Left lung (tissue), 10 donors: Measurements from ENCODE around the gene AOX1. TPM values are rescaled to one million over a fixed set of nuclear protein-coding genes. Genes with fewer than 3 reads are reported as not detected.

Experiments used
- ATAC-seq: fragments of 200-7000 bp; cut with Tn5 transposase; one replicate; pipeline ENCODE4 v1.9.1; 2020; ENCODE audit warnings: moderate library complexity
- DNase-seq, 4 donors: peaks; one replicate each; pipeline ENCODE4 v3.0.0-alpha.2; 2013 to 2020
- H3K27ac ChIP-seq, 2 donors: fragments of 200-600 bp; sonication (generic) in 1 of 2; one replicate each; pipeline versions ENCODE4 v1.5.0 to v1.8.0; 2020 to 2021
- H3K27me3 ChIP-seq, 2 donors: fragments of 200-600 bp; sonication (generic) in 1 of 2; one replicate each; pipeline versions ENCODE4 v1.5.0 to v1.8.0; 2020 to 2021
- H3K36me3 ChIP-seq, 2 donors: fragments of 200-600 bp; sonication (generic) in 1 of 2; one replicate each; pipeline versions ENCODE4 v1.5.0 to v1.8.0; 2020 to 2021
- H3K4me1 ChIP-seq, 2 donors: fragments of 200-600 bp; one replicate each; pipeline ENCODE4 v1.8.0; 2021
- H3K4me3 ChIP-seq, 2 donors: fragments of 200-600 bp; sonication (generic) in 1 of 2; one replicate each; pipeline versions ENCODE4 v1.5.0 to v1.8.0; 2020 to 2021; ENCODE audit warnings: mild to moderate bottlenecking in 1 of 2
- H3K9me3 ChIP-seq, 2 donors: fragments of 200-600 bp; sonication (generic) in 1 of 2; one replicate each; pipeline versions ENCODE4 v1.5.0 to v1.8.0; 2020 to 2021
- intact Hi-C, 2 donors: fragments of 100-400 bp; cut with DNase I; formaldehyde crosslinking; loops; one replicate each; pipeline versions ENCODE4 v1.11.2 to v1.14.2; 2022
- polyA plus RNA-seq, 6 donors: library from polyadenylated mRNA; unstranded; fragments of 120-200 nt; gene quantifications; one replicate each; pipeline ENCODE4 v1.2.1, GENCODE V29; 2013; ENCODE audit not compliant: insufficient read length in 6 of 6
- total RNA-seq, 2 donors: library from RNA; stranded (reverse); fragmentation: NEBNext Ultra II Directional; extraction: Animal tissue kit (Norgen Biotek cat#: 25700); gene quantifications; one replicate each; pipeline ENCODE4 v1.2.1, GENCODE V29; 2021
- TF ChIP-seq, protein P1 (sequence below), 2 donors: fragments of 200-600 bp; sonication (generic) in 1 of 2; IDR thresholded peaks; one replicate each; pipeline versions ENCODE4 v1.5.0 to v1.8.0; 2021; ENCODE audit warnings: antibody characterized with exemption in 2 of 2
- donor health status: DM: no; HTN: yes; CAD: no.
- donor health status: DM: no; HTN: no; CAD: no.

The AOX1 gene
- total and polyA plus RNA-seq, 8 donors, result 5.4 to 32.4 (median 13.5) TPM

DNA sequence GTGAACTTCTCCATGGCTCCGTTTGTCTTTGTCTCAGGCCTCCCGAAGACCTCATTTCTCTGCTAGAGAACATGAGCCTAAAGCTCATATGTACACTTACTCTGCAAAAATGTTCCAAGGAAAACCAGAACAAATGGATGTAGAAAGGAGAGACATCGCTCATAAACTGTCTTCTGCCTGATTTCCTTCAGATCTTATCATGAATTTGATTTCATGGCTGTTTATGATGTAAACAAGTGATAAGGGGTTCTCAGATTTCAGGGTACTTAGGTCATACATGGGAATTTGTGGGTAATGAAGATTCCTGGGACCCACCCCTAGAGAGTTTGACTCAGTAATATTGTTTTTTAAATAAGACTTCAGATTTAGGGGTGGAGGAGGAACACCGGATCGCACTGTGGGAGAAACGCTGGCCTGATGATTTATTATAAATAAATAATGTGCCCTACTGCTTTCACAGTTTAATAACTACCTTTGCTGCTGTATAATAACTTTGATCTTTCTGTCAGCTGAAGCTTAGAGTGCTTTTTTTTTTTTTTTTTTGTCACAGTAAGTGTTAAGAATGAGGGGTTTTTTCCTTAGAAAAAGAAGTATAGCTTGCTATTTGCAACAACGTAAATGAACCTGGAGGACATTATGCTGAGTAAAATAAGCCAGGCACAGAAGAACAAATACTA, 14.9 kb downstream of the AOX1 start:
- ATAC-seq (no peak), DNase-seq (no peak)
- H3K27ac ChIP-seq, result no peak overlapping the region
- no peaks in the 10 kb centered on the region for H3K27me3 ChIP-seq
- H3K9me3 ChIP-seq, result no peaks in the 10 kb centered on the region
- H3K36me3 ChIP-seq, result no peaks in the 10 kb centered on the region
- no peak overlapping the region for H3K4me3 ChIP-seq
- intact Hi-C loops, result no loop called here
- H3K4me1 ChIP-seq, result no peaks in the 10 kb centered on the region
- TF ChIP-seq, protein P1, sequence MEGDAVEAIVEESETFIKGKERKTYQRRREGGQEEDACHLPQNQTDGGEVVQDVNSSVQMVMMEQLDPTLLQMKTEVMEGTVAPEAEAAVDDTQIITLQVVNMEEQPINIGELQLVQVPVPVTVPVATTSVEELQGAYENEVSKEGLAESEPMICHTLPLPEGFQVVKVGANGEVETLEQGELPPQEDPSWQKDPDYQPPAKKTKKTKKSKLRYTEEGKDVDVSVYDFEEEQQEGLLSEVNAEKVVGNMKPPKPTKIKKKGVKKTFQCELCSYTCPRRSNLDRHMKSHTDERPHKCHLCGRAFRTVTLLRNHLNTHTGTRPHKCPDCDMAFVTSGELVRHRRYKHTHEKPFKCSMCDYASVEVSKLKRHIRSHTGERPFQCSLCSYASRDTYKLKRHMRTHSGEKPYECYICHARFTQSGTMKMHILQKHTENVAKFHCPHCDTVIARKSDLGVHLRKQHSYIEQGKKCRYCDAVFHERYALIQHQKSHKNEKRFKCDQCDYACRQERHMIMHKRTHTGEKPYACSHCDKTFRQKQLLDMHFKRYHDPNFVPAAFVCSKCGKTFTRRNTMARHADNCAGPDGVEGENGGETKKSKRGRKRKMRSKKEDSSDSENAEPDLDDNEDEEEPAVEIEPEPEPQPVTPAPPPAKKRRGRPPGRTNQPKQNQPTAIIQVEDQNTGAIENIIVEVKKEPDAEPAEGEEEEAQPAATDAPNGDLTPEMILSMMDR (IDR thresholded peaks at IDR 0.05), result no peak

GRCh38 chr2:200602584-200602983, 16.8 kb downstream of the AOX1 start:
- intact Hi-C loops, result no loop called here
- ATAC-seq, result no peak
- H3K27ac ChIP-seq, result no peak overlapping the region
- no peaks in the 10 kb centered on the region for H3K36me3 ChIP-seq
- TF ChIP-seq, protein P1 (IDR thresholded peaks at IDR 0.05), result no peak
- H3K4me3 ChIP-seq, result no peak overlapping the region
- H3K4me1 ChIP-seq, result no peaks in the 10 kb centered on the region
- no peaks in the 10 kb centered on the region for H3K9me3 ChIP-seq
- H3K27me3 ChIP-seq, result no peaks in the 10 kb centered on the region
- DNase-seq, result no peak

- no peak for ATAC-seq
- intact Hi-C loops, result no loop called here
- DNase-seq, result no peak
- H3K27me3 ChIP-seq, result no peaks in the 10 kb centered on the region
- H3K4me3 ChIP-seq, result no peak overlapping the region
- no peaks in the 10 kb centered on the region for H3K9me3 ChIP-seq
- no peak overlapping the region for H3K27ac ChIP-seq
- no peaks in the 10 kb centered on the region for H3K36me3 ChIP-seq
- TF ChIP-seq, protein P1 (IDR thresholded peaks at IDR 0.05), result no peak
- no peaks in the 10 kb centered on the region for H3K4me1 ChIP-seq
Measured at GRCh38 chr2:200603972-200604371, 18.2 kb downstream of the AOX1 start.

GRCh38 chr2:200604571-200605255, 18.9 kb downstream of the AOX1 start:
- intact Hi-C loops, result no loop called here
- TF ChIP-seq, protein P1 (IDR thresholded peaks at IDR 0.05), result no peak
- H3K36me3 ChIP-seq, result no peaks in the 10 kb centered on the region
- no peak overlapping the region for H3K27ac ChIP-seq
- H3K4me1 ChIP-seq, result no peaks in the 10 kb centered on the region
- no peaks in the 10 kb centered on the region for H3K27me3 ChIP-seq
- no peak overlapping the region for H3K4me3 ChIP-seq
- ATAC-seq, result no peak
- no peak for DNase-seq
- H3K9me3 ChIP-seq, result no peaks in the 10 kb centered on the region

DNA sequence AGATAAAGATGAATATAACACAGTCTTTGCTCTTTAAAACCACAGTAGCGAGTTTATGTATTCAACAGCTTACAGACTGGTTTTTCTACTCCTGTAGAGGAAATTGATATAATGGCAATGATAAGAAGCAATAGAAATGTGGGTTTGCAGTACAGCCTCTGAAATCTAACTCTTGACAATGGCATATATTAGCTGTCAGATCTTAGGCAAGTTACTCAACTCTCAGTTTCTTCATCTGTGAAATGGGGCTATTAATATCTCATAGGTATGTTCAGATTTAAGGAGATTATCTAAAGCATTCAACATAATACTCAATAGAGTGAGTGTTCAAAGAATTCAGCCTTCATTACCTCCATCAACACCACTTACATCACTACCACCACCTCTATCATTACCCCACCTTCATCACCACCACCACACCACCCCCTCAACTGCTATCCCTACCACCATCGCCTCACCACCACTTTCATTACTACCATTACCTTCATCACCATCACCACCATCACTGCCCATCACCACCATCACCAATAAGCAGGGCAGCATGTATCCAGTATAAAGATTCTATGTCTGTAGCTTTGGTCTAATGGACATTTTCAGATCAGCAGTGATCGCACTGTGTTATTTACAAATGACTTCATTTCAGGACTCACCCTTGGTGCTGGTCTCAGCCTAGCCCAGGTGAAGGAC, 22.7 kb downstream of the AOX1 start:
- TF ChIP-seq, protein P1 (IDR thresholded peaks at IDR 0.05), result no peak
- no peaks in the 10 kb centered on the region for H3K4me1 ChIP-seq
- no peak overlapping the region for H3K4me3 ChIP-seq
- no peaks in the 10 kb centered on the region for H3K9me3 ChIP-seq
- no peaks in the 10 kb centered on the region for H3K27me3 ChIP-seq
- H3K36me3 ChIP-seq, result no peaks in the 10 kb centered on the region
- no peak for DNase-seq
- no peak for ATAC-seq
- intact Hi-C loops, result no loop called here
- H3K27ac ChIP-seq, result no peak overlapping the region
